GM23338 (cell line): ENCODE results near the gene CRADD.

Source experiments
- CTCF ChIP-seq, 2 experiments: fragments of 200-600 bp in 1 of 2; sonication (generic) in 1 of 2; conservative IDR thresholded peaks; 2 replicates each; pipeline versions ENCODE4 v1.5.1 to v1.6.1; 2016 to 2017; ENCODE audit warnings: antibody characterized with exemption in 2 of 2, low read depth in 2 of 2, mild to moderate bottlenecking in 2 of 2, moderate library complexity in 1 of 2
- ZNF331 ChIP-seq: fragments of 250-450 bp; sonication (Bioruptor Pico); IDR thresholded peaks from 2 replicates; pipeline ENCODE4 v1.5.0; 2020; ENCODE audit warnings: low read depth, mild to moderate bottlenecking, moderate library complexity

GRCh38 chr12:93720559-93720958 is 43.4 kb downstream of the CRADD start:
- TF ChIP-seq ZNF331 (CRISPR knock-in tag) (no peak), CTCF (conservative IDR thresholded peaks at IDR 0.05; ENCODE audit: low read depth in 2 of 2) (no peak)
